Spleen (tissue), 7 donors: ENCODE data around the gene LTC4S.
A peak's percentile ranks its signal among the peaks of the same experiment; 100 is the strongest.

ENCODE experiments used
- POLR2AphosphoS5 ChIP-seq, 3 donors: sonication (generic); formaldehyde crosslinking; IDR thresholded peaks; one replicate each; pipeline ENCODE4 v1.5.1; 2017; ENCODE audit warnings: antibody characterized with exemption in 3 of 3
- TF ChIP-seq, protein P1 (sequence below), 11 experiments: fragments of 200-600 bp in 7 of 11; fragments of 450-650 bp in 4 of 11; sonication (generic) in 4 of 11; IDR thresholded peaks in 8 of 11; conservative IDR thresholded peaks in 3 of 11; 1 replicate in 7 of 11; 2 replicates in 4 of 11; pipeline versions ENCODE4 v1.4.0 to v1.8.0; 2016 to 2021; ENCODE audit warnings: antibody characterized with exemption in 11 of 11, inconsistent platforms in 4 of 11, mild to moderate bottlenecking in 1 of 11
- donor health status: DM: no; HTN: no; CAD: no; lungs with moderate emphysema.
- donor health status: DM: no; HTN: no; CAD: no.
- donor health status: DM: no; HTN: no; CAD: no.

DNA sequence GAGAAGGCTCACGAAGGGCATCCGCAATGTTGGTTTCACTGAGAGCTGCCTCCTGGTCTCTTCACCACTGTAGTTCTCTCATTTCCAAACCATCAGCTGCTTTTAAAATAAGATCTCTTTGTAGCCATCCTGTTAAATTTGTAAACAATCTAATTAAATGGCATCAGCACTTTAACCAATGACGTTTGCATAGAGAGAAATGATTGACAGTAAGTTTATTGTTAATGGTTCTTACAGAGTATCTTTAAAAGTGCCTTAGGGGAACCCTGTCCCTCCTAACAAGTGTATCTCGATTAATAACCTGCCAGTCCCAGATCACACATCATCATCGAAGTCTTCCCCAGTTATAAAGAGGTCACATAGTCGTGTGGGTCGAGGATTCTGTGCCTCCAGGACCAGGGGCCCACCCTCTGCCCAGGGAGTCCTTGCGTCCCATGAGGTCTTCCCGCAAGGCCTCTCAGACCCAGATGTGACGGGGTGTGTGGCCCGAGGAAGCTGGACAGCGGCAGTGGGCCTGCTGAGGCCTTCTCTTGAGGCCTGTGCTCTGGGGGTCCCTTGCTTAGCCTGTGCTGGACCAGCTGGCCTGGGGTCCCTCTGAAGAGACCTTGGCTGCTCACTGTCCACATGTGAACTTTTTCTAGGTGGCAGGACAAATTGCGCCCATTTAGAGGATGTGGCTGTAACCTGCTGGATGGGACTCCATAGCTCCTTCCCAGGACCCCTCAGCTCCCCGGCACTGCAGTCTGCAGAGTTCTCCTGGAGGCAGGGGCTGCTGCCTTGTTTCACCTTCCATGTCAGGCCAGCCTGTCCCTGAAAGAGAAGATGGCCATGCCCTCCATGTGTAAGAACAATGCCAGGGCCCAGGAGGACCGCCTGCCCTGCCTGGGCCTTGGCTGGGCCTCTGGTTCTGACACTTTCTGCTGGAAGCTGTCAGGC, 43.6 kb downstream of the LTC4S start:
- TF ChIP-seq, protein P1, sequence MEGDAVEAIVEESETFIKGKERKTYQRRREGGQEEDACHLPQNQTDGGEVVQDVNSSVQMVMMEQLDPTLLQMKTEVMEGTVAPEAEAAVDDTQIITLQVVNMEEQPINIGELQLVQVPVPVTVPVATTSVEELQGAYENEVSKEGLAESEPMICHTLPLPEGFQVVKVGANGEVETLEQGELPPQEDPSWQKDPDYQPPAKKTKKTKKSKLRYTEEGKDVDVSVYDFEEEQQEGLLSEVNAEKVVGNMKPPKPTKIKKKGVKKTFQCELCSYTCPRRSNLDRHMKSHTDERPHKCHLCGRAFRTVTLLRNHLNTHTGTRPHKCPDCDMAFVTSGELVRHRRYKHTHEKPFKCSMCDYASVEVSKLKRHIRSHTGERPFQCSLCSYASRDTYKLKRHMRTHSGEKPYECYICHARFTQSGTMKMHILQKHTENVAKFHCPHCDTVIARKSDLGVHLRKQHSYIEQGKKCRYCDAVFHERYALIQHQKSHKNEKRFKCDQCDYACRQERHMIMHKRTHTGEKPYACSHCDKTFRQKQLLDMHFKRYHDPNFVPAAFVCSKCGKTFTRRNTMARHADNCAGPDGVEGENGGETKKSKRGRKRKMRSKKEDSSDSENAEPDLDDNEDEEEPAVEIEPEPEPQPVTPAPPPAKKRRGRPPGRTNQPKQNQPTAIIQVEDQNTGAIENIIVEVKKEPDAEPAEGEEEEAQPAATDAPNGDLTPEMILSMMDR (IDR thresholded peaks at IDR 0.05 in 8 of 11, conservative IDR thresholded peaks at IDR 0.05 in 3 of 11) = no peak
- TF ChIP-seq POLR2AphosphoS5 (IDR thresholded peaks at IDR 0.05) = peak; percentile 47 to 76 (median 51)
